ENCODE measurements around the gene CILP2. TPM values are rescaled to one million over a fixed set of nuclear protein-coding genes. Genes with fewer than 3 reads are reported as not detected.

Gene CILP2
- polyA plus RNA-seq, 1 of the 3 experiments (the other 2 are of a cell fraction): 1.9 TPM

GRCh38 chr19:19551853-19552192 lies 13.8 kb downstream of the CILP2 start:
- DNase-seq: no peak
- ChIA-PET CTCF (interaction anchor here (0.6 to 15.7 kb wide), 8 partner anchors 9 to 92 kb away, joined by 3 to 258 read pairs (median 8); partner anchors contain the start of genes CILP2, GMIP and YJEFN3), POLR2A (no interaction called here)
- TF ChIP-seq RXRA (IDR thresholded peaks at IDR 0.05; ENCODE audit: borderline replicate concordance, low read depth): no peak
- TF ChIP-seq POLR2AphosphoS5 (IDR thresholded peaks at IDR 0.05; ENCODE audit: low read depth, low read length): no peak
- no peak for TF ChIP-seq EZH2phosphoT487 (IDR thresholded peaks at IDR 0.05; ENCODE audit: borderline replicate concordance, low read depth)
- TF ChIP-seq NRF1 (IDR thresholded peaks at IDR 0.05; ENCODE audit: low read depth, low read length): no peak
- TF ChIP-seq MEF2A (IDR thresholded peaks at IDR 0.05; ENCODE audit: borderline replicate concordance, low read depth): no peak
- no peak for TF ChIP-seq JUND (IDR thresholded peaks at IDR 0.05)
- TF ChIP-seq NFIC (IDR thresholded peaks at IDR 0.05; ENCODE audit: borderline replicate concordance): no peak
- TF ChIP-seq FOXM1 (IDR thresholded peaks at IDR 0.05; ENCODE audit: low read depth): no peak
- TF ChIP-seq, protein P1, sequence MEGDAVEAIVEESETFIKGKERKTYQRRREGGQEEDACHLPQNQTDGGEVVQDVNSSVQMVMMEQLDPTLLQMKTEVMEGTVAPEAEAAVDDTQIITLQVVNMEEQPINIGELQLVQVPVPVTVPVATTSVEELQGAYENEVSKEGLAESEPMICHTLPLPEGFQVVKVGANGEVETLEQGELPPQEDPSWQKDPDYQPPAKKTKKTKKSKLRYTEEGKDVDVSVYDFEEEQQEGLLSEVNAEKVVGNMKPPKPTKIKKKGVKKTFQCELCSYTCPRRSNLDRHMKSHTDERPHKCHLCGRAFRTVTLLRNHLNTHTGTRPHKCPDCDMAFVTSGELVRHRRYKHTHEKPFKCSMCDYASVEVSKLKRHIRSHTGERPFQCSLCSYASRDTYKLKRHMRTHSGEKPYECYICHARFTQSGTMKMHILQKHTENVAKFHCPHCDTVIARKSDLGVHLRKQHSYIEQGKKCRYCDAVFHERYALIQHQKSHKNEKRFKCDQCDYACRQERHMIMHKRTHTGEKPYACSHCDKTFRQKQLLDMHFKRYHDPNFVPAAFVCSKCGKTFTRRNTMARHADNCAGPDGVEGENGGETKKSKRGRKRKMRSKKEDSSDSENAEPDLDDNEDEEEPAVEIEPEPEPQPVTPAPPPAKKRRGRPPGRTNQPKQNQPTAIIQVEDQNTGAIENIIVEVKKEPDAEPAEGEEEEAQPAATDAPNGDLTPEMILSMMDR (IDR thresholded peaks at IDR 0.05): no peak
- no peak for TF ChIP-seq RCOR1 (IDR thresholded peaks at IDR 0.05; ENCODE audit: low read length)
- TF ChIP-seq ZBTB33 (IDR thresholded peaks at IDR 0.05; ENCODE audit: borderline replicate concordance, low read depth): no peak
- no peak for TF ChIP-seq FOSL2 (IDR thresholded peaks at IDR 0.05; ENCODE audit: borderline replicate concordance, low read depth)
- TF ChIP-seq, protein P2, sequence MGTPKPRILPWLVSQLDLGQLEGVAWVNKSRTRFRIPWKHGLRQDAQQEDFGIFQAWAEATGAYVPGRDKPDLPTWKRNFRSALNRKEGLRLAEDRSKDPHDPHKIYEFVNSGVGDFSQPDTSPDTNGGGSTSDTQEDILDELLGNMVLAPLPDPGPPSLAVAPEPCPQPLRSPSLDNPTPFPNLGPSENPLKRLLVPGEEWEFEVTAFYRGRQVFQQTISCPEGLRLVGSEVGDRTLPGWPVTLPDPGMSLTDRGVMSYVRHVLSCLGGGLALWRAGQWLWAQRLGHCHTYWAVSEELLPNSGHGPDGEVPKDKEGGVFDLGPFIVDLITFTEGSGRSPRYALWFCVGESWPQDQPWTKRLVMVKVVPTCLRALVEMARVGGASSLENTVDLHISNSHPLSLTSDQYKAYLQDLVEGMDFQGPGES (IDR thresholded peaks at IDR 0.05; ENCODE audit: low read depth, low read length): no peak
- no peak for TF ChIP-seq TEAD4 (IDR thresholded peaks at IDR 0.05; ENCODE audit: borderline replicate concordance, insufficient read depth)
- no peak for TF ChIP-seq RFX5 (IDR thresholded peaks at IDR 0.05; ENCODE audit: low read length)
- no peak for TF ChIP-seq RAD21 (IDR thresholded peaks at IDR 0.05; ENCODE audit: low read length)
- TF ChIP-seq, protein P3, sequence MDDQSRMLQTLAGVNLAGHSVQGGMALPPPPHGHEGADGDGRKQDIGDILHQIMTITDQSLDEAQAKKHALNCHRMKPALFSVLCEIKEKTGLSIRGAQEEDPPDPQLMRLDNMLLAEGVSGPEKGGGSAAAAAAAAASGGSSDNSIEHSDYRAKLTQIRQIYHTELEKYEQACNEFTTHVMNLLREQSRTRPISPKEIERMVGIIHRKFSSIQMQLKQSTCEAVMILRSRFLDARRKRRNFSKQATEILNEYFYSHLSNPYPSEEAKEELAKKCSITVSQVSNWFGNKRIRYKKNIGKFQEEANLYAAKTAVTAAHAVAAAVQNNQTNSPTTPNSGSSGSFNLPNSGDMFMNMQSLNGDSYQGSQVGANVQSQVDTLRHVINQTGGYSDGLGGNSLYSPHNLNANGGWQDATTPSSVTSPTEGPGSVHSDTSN (IDR thresholded peaks at IDR 0.05): no peak
- TF ChIP-seq, protein P4, sequence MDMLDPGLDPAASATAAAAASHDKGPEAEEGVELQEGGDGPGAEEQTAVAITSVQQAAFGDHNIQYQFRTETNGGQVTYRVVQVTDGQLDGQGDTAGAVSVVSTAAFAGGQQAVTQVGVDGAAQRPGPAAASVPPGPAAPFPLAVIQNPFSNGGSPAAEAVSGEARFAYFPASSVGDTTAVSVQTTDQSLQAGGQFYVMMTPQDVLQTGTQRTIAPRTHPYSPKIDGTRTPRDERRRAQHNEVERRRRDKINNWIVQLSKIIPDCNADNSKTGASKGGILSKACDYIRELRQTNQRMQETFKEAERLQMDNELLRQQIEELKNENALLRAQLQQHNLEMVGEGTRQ (IDR thresholded peaks at IDR 0.05; ENCODE audit: borderline replicate concordance, low read depth, low read length): no peak
- Histone ChIP-seq H3K9me2 (no peaks in the 10 kb centered on the region), H3K4me1 (ENCODE audit: control insufficient read depth in 1 of 2, insufficient read depth in 2 of 2, low read depth in 1 of 2, low read length in 1 of 2) (peaks cover 0 to 4% of the 10 kb centered on the region in 2 experiments; a peak in 1 of 4 replicates), H3F3A (replicated peaks; ENCODE audit: insufficient read depth) (no peaks in the 10 kb centered on the region), H4K20me1 (ENCODE audit: insufficient read depth) (no peaks in the 10 kb centered on the region), H3K4me2 (no peak overlapping the region), H3K4me3 (ENCODE audit: low read depth in 2 of 2, low read length in 1 of 2) (no peak overlapping the region), H3K27me3 (ENCODE audit: insufficient read depth) (no peaks in the 10 kb centered on the region), H2AFZ (ENCODE audit: low read depth) (no peak overlapping the region), H3K9me3 (no peaks in the 10 kb centered on the region), H3K9ac (no peak overlapping the region), H3K79me2 (ENCODE audit: insufficient read depth) (no peaks in the 10 kb centered on the region), H3K36me3 (replicated peaks in 1 of 2; ENCODE audit: control insufficient read depth in 1 of 2, insufficient read depth in 2 of 2, low read length in 1 of 2) (no peaks in the 10 kb centered on the region), H3K27ac (ENCODE audit: low read depth in 2 of 2, low read length in 1 of 2) (no peak overlapping the region)
- 89% methylated on average over 3 of the region's 14 CpGs for WGBS (ENCODE audit: low lambda C conversion rate)
